Lung (tissue), 12 donors: ENCODE data around the gene SNX25. TPM values are rescaled to one million over a fixed set of nuclear protein-coding genes. Genes with fewer than 3 reads are reported as not detected.

Experiments
- ATAC-seq: fragments of 200-7000 bp; cut with Tn5 transposase; one replicate; pipeline ENCODE4 v1.9.1; 2020; ENCODE audit warnings: moderate number of reproducible peaks; ENCODE audit not compliant: insufficient read depth, low FRiP score
- DNase-seq, 3 donors: peaks; one replicate each; pipeline ENCODE4 v3.0.0-alpha.2; 2013 to 2017
- H3K27ac ChIP-seq, 2 donors: one replicate each; pipeline ENCODE4 v1.5.1; 2013; ENCODE audit warnings: mild to moderate bottlenecking in 2 of 2, moderate library complexity in 2 of 2, control low read depth in 1 of 2, inconsistent platforms in 1 of 2, low read depth in 1 of 2, low read length in 1 of 2
- H3K27me3 ChIP-seq, 3 donors: one replicate each; pipeline ENCODE4 v1.5.1; 2013; ENCODE audit warnings: low read length in 2 of 3; ENCODE audit not compliant: control insufficient read depth in 3 of 3, insufficient read depth in 3 of 3
- H3K36me3 ChIP-seq, 4 donors: one replicate each; pipeline ENCODE4 v1.5.1; 2013; ENCODE audit warnings: low read length in 4 of 4, mild to moderate bottlenecking in 1 of 4, moderate library complexity in 1 of 4; ENCODE audit not compliant: control insufficient read depth in 4 of 4, insufficient read depth in 4 of 4
- H3K4me1 ChIP-seq, 5 donors: one replicate each; pipeline ENCODE4 v1.5.1; 2013; ENCODE audit warnings: low read length in 5 of 5, mild to moderate bottlenecking in 2 of 5, moderate library complexity in 1 of 5; ENCODE audit not compliant: control insufficient read depth in 5 of 5, insufficient read depth in 5 of 5
- H3K4me3 ChIP-seq: one replicate; pipeline ENCODE4 v1.5.1; 2013; ENCODE audit warnings: mild to moderate bottlenecking, control low read depth, moderate library complexity
- H3K9ac ChIP-seq, 2 donors: one replicate each; pipeline ENCODE4 v1.5.1; 2013; ENCODE audit warnings: low read length in 2 of 2, control low read depth in 1 of 2; ENCODE audit not compliant: insufficient read depth in 1 of 2
- H3K9me3 ChIP-seq, 4 donors: one replicate each; pipeline ENCODE4 v1.5.1; 2013; ENCODE audit warnings: low read length in 3 of 4, mild to moderate bottlenecking in 1 of 4, moderate library complexity in 1 of 4; ENCODE audit not compliant: control insufficient read depth in 4 of 4, insufficient read depth in 3 of 4
- WGBS, 2 donors: extraction: QIAGEN DNeasy Blood & Tissue Kit; methylation state at CpG; one replicate each; pipeline ENCODE4 v1.1.7; 2013; 5-methylcytosine and 5-hydroxymethylcytosine counted together
- polyA plus RNA-seq, 2 donors: library from polyadenylated mRNA; stranded (reverse); fragments of 200-250 nt; gene quantifications; one replicate each; pipeline ENCODE4 v1.2.1, GENCODE V29; 2013
- total RNA-seq, 2 donors: library from RNA; depleted of rRNA in 1 of 2; stranded (reverse); fragments of >200 nt in 1 of 2; gene quantifications; one replicate each; pipeline ENCODE4 v1.2.1, GENCODE V29; 2014 to 2021
- TF ChIP-seq, protein P1 (sequence below): IDR thresholded peaks from 2 replicates; pipeline ENCODE4 v1.5.1; 2012; ENCODE audit warnings: mild to moderate bottlenecking; ENCODE audit errors: control extremely low read depth, extremely low read depth
- donor health status: control.
- donor health status: control.
- donor health status: Bipolar disorder and iron deficiency.
- donor health status: healthy.
- donor health status: DM: yes; HTN: yes; CAD: no.

The SNX25 gene
- total and polyA plus RNA-seq, 4 donors, result 16.8 to 95.4 (median 49.3) TPM

DNA sequence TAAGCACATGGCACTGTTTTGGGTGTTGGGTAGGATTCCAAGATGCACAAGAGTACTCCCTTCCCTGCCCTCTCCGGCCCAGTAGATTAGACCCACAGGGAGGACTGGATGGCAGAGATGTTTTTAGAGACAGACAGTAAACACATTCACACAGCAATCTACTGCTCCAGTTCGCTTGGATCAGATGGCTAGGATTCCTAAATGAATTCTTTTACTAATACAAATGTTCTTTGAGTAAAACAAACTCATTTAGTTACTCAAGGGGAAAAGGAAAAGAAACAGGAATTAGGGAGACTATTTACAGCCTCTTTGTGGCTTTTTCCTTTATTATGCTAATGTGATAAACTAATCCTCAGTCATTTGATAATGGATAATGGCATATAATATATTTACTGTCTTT lies 5.9 kb downstream of the SNX25 start:
- WGBS, 2 donors, result 71 to 79% methylated on average over 2 of the region's 2 CpGs
- H3K4me1 ChIP-seq, result peaks cover 1 to 28% (median 12%) of the 10 kb centered on the region in 5 donors
- H3K9ac ChIP-seq, result no peak overlapping the region
- TF ChIP-seq, protein P1, sequence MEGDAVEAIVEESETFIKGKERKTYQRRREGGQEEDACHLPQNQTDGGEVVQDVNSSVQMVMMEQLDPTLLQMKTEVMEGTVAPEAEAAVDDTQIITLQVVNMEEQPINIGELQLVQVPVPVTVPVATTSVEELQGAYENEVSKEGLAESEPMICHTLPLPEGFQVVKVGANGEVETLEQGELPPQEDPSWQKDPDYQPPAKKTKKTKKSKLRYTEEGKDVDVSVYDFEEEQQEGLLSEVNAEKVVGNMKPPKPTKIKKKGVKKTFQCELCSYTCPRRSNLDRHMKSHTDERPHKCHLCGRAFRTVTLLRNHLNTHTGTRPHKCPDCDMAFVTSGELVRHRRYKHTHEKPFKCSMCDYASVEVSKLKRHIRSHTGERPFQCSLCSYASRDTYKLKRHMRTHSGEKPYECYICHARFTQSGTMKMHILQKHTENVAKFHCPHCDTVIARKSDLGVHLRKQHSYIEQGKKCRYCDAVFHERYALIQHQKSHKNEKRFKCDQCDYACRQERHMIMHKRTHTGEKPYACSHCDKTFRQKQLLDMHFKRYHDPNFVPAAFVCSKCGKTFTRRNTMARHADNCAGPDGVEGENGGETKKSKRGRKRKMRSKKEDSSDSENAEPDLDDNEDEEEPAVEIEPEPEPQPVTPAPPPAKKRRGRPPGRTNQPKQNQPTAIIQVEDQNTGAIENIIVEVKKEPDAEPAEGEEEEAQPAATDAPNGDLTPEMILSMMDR, result no peak
- H3K9me3 ChIP-seq, result no peaks in the 10 kb centered on the region
- DNase-seq (no peak), ATAC-seq (no peak)
- H3K4me3 ChIP-seq, result no peak overlapping the region
- H3K36me3 ChIP-seq, result peaks cover 0 to 2% (median 0%) of the 10 kb centered on the region in 4 donors
- H3K27me3 ChIP-seq, result peaks cover 0 to 4% (median 0%) of the 10 kb centered on the region in 3 donors
- no peak overlapping the region for H3K27ac ChIP-seq

DNA sequence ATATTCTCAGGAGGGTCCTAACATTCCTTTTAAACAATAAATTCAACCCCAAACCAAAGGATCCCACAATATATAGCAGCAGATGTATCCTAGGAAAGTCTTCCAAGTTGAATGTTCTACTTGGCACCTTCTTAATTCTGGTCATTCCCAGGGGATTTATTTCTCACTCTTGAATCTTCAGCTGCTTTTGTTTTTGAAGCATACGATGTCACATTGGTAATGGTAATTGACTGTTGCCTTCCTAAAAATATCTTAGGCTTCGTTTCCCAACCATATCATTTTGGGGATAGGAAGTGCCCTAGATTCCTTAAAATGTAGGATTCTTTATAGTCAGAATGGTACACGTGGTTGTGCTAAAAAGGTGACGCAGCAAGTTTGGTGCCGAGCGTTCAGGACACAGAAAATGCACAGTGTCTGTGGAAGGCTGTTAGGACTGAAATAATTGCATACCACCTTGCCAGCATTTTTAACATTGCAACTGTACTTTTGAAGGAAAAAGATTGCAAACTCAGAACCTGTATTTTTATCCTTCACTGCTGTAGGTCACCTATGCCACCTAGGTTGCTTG lies 8.1 kb downstream of the SNX25 start:
- Histone ChIP-seq H3K27me3 (no peaks in the 10 kb centered on the region), H3K36me3 (peaks cover 0 to 2% (median 0%) of the 10 kb centered on the region in 4 donors), H3K4me1 (peaks cover 0 to 20% (median 9%) of the 10 kb centered on the region in 5 donors), H3K27ac (no peak overlapping the region), H3K9me3 (peaks cover 0 to 2% (median 0%) of the 10 kb centered on the region in 4 donors), H3K9ac (no peak overlapping the region), H3K4me3 (no peak overlapping the region)
- ATAC-seq, result no peak
- WGBS, 2 donors, result 83 to 89% methylated on average over 6 of the region's 6 CpGs
- TF ChIP-seq, protein P1, result no peak
- DNase-seq, result no peak

DNA sequence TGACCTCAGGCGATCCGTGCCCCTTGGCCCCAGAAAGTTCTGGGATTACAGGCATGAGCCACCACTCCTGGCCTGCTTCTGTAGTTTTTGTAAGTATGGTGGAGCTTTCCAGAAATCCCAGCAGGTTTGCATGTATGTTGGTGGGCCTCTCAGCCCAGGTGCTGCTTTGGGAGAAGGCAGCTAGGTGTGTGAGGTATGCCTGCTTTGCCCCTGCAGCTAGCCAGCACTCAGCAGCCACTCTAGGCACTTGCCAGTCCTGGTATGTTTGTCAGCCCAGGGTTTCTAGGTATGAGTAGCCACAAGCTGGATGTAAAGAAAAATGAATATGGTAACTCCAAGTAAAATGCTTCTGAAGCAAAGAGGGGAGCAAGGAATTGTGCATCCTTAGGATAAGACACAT lies 8.9 kb downstream of the SNX25 start:
- Histone ChIP-seq H3K27ac (no peak overlapping the region), H3K9me3 (peaks cover 0 to 2% (median 0%) of the 10 kb centered on the region in 4 donors), H3K27me3 (no peaks in the 10 kb centered on the region), H3K4me3 (no peak overlapping the region), H3K4me1 (peaks cover 0 to 20% (median 9%) of the 10 kb centered on the region in 5 donors), H3K9ac (no peak overlapping the region), H3K36me3 (peaks cover 0 to 1% (median 0%) of the 10 kb centered on the region in 4 donors)
- DNase-seq, result no peak
- TF ChIP-seq, protein P1, result no peak
- ATAC-seq, result no peak
- 96% methylated on average over 2 of the region's 2 CpGs for WGBS, 2 donors
